D721Med (cell line): ENCODE data around the gene DUSP22.

Source experiments
- DNase-seq: peaks from one replicate; pipeline ENCODE4 v3.0.0; 2011; ENCODE audit warnings: low spot score; ENCODE audit not compliant: insufficient read length
- FAIRE-seq: peaks from 2 replicates; lab custom pipeline; 2011; peaks lifted over from hg19 to GRCh38; lab: Jason Lieb, UNC
- TF ChIP-seq, protein P1 (sequence below): IDR thresholded peaks from 2 replicates; pipeline ENCODE4 v1.5.1; 2012; ENCODE audit warnings: mild to moderate bottlenecking, control low read depth; ENCODE audit not compliant: insufficient read depth; ENCODE audit errors: missing control alignments

Gene DUSP22

DNA sequence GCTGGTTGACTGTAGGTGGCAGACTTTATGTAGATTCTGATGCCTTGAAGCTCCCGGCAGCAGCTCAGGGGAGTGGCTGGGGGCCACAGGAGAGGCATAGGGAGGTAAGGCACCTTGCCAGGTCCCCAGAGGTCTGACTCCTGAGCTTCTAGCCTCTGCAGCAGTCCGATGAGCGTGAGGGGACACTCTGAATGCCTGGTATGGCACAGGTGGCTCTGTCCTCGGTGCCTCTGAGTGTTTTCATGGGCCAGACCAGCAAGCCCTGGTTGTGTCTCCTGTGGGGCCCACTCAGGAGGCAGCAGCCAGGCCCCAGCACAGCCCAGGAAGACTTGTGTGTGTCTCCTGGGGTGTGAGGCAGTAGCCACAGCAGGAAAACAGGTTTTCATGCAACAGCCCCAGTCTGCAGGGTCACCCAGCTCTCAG lies 59.6 kb downstream of the DUSP22 start:
- DNase-seq (no peak), FAIRE-seq (no peak)
- TF ChIP-seq, protein P1, sequence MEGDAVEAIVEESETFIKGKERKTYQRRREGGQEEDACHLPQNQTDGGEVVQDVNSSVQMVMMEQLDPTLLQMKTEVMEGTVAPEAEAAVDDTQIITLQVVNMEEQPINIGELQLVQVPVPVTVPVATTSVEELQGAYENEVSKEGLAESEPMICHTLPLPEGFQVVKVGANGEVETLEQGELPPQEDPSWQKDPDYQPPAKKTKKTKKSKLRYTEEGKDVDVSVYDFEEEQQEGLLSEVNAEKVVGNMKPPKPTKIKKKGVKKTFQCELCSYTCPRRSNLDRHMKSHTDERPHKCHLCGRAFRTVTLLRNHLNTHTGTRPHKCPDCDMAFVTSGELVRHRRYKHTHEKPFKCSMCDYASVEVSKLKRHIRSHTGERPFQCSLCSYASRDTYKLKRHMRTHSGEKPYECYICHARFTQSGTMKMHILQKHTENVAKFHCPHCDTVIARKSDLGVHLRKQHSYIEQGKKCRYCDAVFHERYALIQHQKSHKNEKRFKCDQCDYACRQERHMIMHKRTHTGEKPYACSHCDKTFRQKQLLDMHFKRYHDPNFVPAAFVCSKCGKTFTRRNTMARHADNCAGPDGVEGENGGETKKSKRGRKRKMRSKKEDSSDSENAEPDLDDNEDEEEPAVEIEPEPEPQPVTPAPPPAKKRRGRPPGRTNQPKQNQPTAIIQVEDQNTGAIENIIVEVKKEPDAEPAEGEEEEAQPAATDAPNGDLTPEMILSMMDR: no peak

DNA sequence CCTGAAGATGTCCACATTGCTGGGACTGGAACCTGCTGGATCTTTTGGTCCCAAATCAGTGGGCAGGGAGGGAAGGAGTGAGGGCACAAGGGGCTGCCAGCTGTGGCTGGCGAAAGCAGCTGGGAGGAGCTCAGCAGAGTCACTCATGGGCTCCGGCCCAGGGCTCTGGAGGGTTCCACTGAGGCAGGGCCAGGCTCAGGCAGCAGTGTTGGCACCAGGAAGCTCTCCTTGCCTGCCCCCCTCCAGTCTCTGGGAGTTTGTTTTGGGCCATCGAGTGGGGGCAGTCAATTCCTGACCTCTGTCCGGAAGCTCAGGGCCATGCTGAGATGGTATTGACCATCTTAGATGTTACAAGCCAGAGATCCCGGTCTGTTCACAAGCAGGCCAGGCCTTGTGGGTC lies 60.2 kb downstream of the DUSP22 start:
- DNase-seq (no peak), FAIRE-seq (no peak)
- TF ChIP-seq, protein P1: no peak

DNA sequence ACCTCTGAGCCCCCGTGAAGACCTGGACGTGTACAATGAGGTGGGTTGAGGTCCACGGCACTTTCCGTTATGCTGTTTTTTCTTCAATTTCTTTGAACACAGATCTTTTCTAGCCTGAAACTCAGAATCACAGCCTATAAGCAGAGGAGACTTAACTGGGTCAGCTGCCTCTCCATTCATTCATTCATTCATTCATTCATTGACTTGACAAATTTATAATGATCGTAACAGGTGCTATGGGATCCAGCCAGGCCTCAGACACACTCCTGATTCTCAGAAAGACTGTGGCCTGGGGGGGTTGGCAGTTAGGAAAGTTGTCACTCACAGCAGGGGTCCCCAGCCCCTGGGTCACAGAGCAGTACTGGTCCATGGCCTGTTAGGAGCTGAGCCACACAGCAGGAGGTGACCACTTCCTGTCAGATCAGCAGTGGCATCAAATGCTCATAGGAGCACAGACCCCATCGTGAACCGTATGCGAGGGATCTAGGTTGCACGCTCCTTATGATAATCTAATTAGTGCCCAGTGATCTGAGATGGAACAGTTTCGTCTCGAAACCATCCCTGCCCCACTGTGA lies 60.7 kb downstream of the DUSP22 start:
- no peak for DNase-seq
- TF ChIP-seq, protein P1: no peak
- FAIRE-seq: no peak

DNA sequence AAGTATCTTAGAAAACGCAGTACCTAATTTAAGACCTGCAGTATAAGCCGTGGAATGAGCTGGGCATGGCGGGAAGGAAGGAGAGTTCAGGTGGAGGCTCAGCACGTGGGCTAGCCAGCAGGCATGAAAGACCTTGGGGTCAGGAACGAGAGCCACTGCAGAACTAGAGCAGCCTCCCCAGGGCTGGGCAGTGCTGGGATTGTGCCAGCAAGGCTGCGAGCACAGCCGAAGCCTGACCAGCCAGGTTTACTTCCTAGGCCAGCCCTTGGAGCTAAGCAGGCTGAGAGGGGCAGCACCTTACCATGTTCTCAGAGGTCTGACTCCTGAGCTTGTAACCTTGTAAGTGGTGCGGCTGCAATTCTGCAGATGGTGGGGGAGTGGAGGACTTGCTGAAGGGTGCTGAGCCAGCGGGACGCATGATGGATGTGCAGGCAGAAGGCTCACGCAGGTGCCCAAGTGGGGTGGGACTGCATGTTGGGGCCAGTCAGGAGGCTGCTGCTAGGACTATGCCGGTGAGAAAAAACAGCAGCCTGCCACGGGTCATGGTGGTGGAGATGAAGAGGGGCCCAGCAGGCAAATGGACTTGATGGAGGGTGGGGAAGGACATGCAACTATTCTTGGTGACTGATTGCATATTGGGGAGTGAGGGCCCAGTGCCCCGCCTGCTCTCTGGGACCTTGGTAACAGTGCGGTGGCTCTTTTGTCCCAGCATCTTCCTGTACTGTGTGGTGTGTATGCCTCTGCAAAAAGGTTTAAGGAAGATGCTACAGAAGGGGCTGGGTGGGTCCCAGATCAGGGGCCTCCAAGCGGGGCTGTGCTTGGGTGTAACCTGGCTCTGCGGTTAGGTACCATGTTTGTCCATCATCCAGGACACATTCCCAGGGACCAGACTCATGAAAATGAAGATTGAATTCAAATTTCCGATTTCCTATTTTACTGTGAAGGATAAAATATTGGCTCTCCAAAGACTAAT lies 61.6 kb downstream of the DUSP22 start:
- TF ChIP-seq, protein P1: no peak
- no peak for DNase-seq
- FAIRE-seq: no peak

DNA sequence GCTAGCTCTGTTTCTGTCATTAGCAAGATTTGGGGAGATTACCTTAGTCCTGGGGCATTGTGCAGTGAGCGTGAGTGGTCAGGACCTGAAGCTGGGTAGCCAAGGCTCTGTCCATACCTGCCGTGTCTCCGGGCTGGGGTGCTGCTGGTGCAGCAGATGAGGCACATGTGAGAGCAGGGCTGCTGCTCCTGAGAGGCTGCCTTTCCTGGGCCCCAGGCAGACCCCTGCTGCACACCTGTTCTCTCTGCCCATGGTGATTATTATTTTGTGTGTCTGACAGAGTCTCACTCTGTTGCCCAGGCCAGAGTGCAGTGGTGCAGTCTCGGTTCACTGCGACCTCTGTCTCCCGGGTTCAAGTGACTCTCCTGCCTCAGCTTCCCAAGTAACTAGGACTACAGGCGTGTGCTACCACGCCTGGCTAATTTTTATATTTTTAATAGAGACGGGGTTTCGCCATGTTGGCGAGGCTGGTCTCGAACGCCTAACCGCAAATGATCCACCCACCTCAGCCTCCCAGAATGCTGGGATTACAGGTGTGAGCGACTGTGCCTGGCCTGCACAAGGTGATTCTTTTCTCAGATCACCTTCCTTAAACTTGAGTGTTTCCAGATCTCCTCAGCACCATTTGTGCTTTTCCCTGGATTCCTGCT lies 62.5 kb downstream of the DUSP22 start:
- DNase-seq (no peak), FAIRE-seq (no peak)

DNA sequence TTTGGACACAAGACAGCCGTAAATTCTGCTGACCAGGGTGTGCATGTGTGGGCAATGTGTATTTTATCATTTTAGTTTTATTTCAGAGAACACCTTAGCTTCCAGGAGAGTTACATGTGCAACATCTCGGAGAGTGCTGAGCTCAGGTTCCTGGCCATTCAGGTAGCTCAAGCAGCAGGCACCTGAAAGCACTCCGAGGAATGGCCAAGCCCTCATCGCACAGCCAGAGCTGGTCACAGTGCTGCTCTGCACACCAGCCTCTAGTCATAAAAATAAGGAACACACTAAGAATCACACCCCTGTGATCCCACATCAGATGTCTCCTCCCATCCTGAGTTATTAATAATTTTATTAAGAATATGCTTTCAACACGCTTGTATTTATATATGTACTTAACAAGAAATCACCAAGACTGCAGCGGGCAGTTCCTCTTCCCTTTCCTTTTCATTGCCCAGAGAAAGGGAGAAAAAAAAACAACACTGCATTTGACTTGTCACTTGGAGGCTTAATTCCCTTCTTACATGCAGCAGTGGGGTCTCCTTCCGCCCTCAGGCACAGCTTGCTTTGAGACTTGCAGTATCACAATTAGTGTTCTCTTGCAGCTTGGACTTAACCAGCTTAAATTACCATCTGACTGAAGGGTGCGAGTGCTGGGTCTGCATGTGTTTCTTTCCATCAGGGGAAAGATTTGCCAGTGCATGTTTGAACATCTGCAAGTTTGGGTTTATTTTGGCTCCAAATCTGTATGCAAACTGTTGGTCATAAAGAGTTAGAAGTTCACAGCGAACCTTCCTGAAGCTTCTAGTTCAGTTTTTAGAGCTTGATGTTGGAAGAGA lies 63.3 kb downstream of the DUSP22 start:
- FAIRE-seq: no peak
- DNase-seq: no peak
- TF ChIP-seq, protein P1: no peak

More for the DNA sequence above, 62.5 kb downstream of the DUSP22 start:
- TF ChIP-seq, protein P1: no peak
